GM18498 (cell line): ENCODE results near the gene RAB35.
"Not testable (repeated sequence)": the region's sequence is repeated elsewhere in the genome, so short reads cannot be mapped to it uniquely, and the experiment has no call there.

ENCODE experiments used
- ATAC-seq: cut with Tn5 transposase; IDR thresholded peaks from one replicate; pipeline ENCODE4 v1.9.1; 2021; ENCODE audit warnings: mild to moderate bottlenecking, moderate library complexity; ENCODE audit not compliant: unreplicated experiment

The RAB35 gene

DNA sequence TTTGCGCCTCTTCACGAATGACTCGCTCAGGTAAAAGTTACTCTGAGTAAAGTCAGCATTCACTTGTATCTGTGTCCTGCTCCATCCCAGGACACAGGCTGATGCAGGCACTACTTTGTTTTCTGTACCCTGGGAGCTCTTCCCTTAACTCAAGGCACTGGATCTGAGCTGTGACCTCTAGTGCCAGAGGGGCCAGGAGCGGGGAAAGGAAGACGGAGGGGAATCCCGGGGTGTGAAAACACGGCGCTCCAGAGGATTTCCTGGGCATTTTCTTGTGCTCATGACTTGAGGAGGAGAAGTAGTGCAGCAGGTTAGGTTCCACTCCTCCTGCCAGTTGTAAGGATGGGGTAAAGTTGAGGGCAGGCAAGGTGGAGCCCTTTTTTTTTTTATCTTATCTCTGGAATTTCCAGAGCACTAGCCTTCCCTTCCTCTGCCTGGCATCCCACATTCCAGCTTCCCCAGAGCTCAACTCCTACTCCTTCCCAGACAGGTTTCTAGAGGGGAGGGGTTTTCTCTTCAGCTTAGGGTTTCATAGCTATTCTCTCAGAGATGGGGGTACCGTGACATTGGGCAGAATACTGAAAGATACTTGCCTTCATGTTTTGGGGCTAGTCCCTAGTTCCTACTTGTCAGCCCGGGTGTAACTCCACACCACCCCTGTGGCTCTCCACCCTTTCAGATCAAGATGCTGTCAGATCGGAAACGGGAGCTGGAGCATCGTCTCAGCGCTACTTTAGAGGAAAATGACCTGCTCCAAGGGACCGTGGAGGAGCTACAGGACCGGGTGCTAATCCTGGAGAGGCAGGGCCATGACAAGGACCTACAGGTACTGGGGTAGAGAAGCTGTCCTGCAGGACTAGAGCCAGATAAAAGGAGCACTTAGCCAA, 52.3 kb downstream of the RAB35 start:
- ATAC-seq, result no peak

DNA sequence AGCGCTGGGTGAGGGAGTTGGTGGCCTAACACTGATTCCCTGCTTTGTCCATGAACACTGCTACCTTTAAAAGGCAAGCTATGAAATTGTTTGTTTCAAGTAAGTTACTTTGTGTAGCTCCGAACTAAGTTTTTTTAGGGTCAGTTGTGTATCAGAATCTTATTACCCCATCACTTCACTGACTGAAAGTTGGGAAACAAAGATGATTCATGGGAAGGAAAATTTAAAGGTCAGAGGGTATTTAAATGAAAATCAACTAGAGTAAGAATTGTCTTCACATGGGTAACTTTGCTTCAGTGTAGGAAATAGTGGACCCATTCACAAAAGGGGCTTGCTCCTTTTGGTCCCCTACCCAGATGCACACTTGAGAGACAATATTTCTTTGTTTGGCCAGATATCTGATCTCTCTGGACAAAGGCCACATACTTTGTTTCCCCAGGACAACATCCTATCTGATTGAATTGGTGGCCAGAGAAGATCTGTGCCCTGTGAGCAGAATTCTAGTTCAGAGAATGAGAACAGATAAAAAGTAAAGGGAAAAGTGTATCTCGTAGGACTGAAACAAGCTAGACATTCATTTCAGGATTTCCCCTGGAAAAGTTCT, 53.5 kb downstream of the RAB35 start:
- ATAC-seq, result no peak

DNA sequence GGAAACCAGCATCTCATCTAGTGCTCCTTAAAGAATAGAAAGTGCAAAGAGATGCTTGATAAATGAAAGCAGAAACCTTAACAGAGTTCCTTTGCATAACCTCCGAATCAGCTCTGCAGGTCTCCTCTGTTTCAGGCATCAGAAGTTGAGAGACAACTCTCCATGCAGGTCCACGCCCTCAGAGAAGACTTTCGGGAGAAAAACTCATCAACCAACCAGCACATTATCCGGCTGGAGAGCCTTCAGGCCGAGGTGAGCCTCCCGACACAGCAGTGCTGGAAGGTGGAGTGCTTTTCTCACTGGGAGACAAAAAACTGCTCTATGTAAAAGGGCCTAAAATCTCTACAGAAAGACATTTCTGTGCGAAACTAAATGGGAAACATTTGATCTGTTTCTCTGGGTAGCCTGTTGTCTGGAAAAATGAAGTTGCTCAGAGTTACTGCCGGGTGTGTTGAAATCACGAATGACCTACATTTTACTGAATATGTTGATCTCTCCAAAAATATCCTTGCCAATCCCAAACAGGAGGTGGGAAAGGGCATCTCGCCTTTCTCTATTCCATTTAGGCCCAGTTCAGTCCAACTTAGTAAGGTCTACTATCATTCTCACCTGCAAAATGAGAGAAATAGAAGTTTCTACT, 54.9 kb downstream of the RAB35 start:
- ATAC-seq, result no peak

DNA sequence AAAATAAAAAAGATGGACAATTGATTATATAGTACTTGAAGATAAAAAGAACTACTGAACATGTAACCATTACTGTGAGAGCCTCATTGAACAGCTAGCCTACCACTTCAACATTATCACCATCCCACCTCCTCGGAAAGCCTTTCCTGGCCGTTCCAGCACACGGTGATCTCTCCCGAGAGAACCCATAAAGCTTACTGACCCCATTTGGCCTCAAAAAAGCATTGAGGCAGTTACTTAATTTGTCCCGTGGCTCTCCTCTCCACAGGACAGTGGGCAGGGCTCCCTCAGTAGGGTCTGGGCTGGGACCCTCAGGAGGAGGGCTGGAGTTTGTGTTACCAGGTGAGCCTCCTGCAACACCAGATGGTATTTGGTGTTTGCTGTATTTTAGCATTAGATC, 55.8 kb downstream of the RAB35 start:
- no peak for ATAC-seq

DNA sequence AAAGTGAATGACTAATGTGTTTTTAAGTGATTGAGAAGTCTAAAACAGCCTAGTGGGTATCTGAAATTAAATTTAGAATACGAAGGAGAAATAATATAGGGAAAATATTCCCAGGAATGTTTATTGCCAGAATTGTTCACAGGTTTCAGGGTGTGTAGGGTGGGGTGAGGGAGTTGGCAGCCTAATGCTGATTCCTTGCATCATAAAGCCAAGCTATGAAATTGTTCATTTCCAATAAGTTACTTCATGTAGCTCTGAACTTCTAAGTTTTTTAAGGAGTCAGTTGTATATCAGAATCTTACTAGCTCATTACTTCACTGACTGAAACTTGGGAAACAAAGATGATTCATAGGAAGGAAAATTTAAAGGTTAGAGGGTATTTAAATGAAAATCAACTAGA, 56.4 kb downstream of the RAB35 start:
- no peak for ATAC-seq

DNA sequence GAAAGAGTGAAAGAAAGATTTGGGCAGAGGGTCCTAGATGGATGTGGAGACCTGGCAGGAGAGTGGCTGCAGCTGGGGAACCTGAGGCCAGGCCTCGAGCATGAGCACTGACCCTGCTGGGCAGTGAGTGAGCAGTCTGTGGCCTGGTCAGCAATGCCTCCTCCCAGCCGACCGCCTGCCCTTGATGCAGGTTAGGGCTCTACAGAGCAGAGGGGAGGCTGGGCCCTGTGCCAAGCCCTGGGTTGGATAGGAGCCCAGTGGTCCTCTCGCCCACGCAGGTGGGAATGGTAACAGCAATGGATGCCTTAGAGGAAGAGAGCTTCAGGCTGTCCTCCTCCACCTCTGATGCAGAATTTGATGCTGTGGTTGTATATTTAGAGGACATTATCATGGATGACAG, 59.8 kb downstream of the RAB35 start:
- no peak for ATAC-seq

DNA sequence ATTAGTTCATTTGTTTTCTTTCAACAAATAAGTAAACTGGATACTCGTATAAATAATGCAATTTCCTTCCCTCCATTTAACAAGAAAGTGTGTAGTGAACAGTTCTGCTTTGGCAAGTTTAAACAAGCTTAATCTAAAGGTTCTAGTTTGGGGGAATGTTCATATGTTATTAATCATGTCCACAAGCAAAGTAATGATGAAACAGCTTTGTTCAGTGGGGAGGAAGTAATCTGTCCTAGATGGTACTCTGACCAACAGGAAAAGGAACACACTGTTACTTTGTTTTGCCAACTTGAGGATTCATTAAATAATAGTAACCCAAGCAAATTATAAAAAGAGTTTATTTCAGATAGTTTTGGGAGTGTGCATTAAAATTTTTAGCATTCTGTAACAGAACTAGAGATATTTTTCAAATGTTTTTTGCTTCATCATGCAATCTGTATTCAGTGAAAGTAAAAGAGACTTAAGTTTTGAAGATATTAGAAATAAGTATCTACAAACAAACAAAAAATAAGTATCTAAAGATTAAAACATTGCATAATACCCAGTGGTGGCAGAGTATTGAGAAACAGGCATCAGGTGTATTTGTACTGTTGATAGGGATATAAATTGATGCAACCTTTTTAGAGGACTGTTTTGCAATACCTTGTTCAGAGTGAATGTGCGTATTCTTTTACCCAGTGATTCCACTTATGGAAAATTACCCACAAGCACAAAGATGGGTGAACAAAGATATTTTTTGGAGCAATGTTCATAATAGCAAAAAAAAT, 61.1 kb downstream of the RAB35 start:
- ATAC-seq, result no peak

DNA sequence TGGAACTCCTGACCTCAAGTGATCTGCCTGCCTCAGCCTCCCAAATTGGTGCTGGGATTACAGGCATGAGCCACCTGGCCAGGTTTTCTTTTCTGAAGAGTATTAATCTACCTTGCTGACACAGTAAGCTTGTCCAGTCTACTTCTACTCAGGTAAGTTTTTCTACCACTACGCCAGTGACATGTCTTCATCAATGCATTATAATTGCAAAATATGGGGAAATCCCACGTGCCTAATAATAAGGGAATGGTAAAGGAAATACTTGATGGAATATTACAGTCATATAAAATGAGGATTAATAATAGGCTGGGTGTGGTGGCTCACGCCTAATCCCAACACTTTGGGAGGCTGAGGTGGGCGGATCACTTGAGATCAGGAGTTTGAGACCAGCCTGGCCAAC, 62.3 kb downstream of the RAB35 start:
- no peak for ATAC-seq

DNA sequence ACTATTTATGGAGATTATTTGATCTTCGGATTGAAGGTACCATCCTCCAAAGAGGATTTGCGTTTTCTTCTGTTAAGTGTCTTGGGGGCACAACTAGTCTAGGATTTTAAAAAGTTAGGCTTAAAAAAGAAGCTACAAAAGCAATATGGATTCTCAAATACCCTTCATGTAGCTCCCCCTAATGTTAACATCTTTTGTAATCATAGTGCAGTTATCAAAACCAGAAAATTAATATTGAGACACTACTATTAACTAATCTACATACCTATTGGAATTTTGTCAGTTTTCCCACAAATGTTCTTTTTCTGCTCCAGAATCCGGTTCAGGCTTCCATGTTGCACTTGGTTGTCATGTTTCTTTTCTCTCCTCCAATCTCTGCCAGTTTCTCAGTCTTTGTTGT, 65.0 kb downstream of the RAB35 start:
- no peak for ATAC-seq

DNA sequence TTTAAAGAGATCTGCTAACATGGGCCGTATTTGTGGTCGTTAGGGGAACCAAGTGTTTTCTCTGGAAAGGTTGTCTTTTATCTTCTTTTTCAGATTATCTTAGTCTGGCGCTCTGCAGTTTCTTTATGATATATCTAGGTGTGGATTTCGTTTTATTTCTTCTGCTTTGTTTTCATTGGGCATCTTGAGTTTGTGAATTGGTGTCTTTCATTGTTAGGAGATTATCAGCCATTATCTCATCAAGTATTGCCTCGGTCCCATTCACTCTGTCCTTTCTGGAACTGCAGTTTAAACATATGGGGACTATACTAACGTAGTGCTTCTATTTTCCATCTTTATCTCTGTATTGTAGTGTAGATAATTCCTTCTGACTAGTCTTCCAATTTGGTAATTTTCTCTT, 67.1 kb downstream of the RAB35 start:
- ATAC-seq, result no peak

DNA sequence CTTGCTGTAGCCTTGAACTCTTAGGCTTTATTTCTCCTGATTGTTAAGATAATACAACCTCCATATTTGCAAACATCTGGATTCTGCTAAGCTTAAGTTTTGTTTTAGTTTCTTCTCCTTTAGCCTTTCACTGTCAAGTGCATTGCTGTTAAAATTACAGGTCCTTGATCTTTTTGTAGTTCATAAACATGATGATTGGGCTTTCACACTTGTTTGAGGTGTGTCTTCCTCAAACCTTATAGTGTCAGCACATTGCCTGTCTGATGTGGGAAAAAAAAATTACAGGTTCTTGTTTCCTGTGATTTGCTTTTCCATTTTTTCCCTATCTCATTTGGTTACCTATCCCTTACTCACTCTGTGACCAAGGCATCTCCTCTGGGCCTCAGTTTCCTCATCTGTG, 68.3 kb downstream of the RAB35 start:
- ATAC-seq, result no peak

DNA sequence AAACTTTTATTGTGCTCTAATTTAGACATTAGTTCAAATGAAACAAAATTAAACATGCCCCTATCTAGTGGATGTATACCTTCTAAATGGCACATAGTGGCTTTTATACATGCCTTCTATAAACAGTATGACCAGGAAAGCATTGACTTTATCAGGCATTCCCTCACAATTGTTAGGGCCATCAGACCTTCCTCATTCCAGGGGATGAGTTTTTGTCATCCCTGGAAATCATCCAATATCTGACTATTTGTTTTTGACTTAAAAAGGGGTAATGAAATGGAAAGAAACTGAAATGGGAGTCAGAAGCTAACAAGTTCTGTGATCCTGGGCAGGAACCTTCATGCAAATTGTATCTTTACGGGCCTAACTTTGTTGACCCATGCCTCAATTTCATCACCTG, 69.5 kb downstream of the RAB35 start:
- no peak for ATAC-seq

DNA sequence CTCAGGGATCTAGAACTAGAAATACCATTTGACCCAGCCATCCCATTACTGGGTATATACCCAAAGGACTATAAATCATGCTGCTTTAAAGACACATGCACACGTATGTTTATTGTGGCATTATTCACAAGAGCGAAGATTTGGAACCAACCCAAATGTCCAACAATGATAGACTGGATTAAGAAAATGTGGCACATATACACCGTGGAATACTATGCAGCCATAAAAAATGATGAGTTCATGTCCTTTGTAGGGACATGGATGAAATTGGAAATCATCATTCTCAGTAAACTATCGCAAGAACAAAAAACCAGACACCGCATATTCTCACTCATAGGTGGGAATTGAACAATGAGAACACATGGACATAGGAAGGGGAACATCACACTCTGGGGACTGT, 71.2 kb downstream of the RAB35 start:
- not testable (repeated sequence) for ATAC-seq
